ENCODE measurements around the gene SPATA31D4.

GRCh38 chr9:81896070-81896469, 32.2 kb upstream of the SPATA31D4 start:
- TF ChIP-seq CTCF (conservative IDR thresholded peaks at IDR 0.05; ENCODE audit: low read length) (no peak), EZH2phosphoT487 (IDR thresholded peaks at IDR 0.05; ENCODE audit: borderline replicate concordance) (no peak)

Measured in Loucy (cell line).